Kasumi-1 (cell line): Measurements from ENCODE around the gene LHX8.
"Not testable (repeated sequence)": the region's sequence is repeated elsewhere in the genome, so short reads cannot be mapped to it uniquely, and the experiment has no call there.

Experiments used
- DNase-seq, 2 experiments: peaks; one replicate each; lab custom pipeline; 2025; lab: John Stamatoyannopoulos, UW

LHX8 gene

GRCh38 chr1:75133750-75134646, at the start of gene LHX8:
Gene LHX8, plus strand, starts transcription at chr1:75134388. Its CDS starts 2,227 bp downstream, at chr1:75136615.
- DNase-seq, result no peak

- no peak for DNase-seq
Measured at GRCh38 chr1:75085931-75086330, 48.3 kb upstream of the LHX8 start.

GRCh38 chr1:75087278-75087677, 46.9 kb upstream of the LHX8 start:
- no peak for DNase-seq

- no peak for DNase-seq
Measured at GRCh38 chr1:75092141-75092540, 42.0 kb upstream of the LHX8 start.

- no peak for DNase-seq
Measured at GRCh38 chr1:75097654-75098053, 36.5 kb upstream of the LHX8 start.

GRCh38 chr1:75099581-75099980, 34.6 kb upstream of the LHX8 start:
- no peak for DNase-seq

GRCh38 chr1:75100481-75101092, 33.6 kb upstream of the LHX8 start:
- DNase-seq, result no peak

GRCh38 chr1:75112362-75112951, 21.7 kb upstream of the LHX8 start:
- DNase-seq, result not testable (repeated sequence)

- DNase-seq, result no peak
Measured at GRCh38 chr1:75115654-75116053, 18.5 kb upstream of the LHX8 start.

- DNase-seq, result no peak
Measured at GRCh38 chr1:75123756-75124155, 10.4 kb upstream of the LHX8 start.

GRCh38 chr1:75124510-75124909, 9.7 kb upstream of the LHX8 start:
- no peak for DNase-seq

GRCh38 chr1:75125161-75125726, 8.9 kb upstream of the LHX8 start:
- DNase-seq, result no peak

- no peak for DNase-seq
Measured at GRCh38 chr1:75126611-75127101, 7.5 kb upstream of the LHX8 start.

GRCh38 chr1:75127916-75128717, 6.1 kb upstream of the LHX8 start:
- no peak for DNase-seq

- no peak for DNase-seq
Measured at GRCh38 chr1:75129660-75129982, 4.6 kb upstream of the LHX8 start.

GRCh38 chr1:75129983-75130789, 4.0 kb upstream of the LHX8 start:
- no peak for DNase-seq

GRCh38 chr1:75130865-75131564, 3.2 kb upstream of the LHX8 start:
- no peak for DNase-seq

- no peak for DNase-seq
Measured at GRCh38 chr1:75131565-75132241, 2.5 kb upstream of the LHX8 start.

GRCh38 chr1:75132242-75132811, 1.9 kb upstream of the LHX8 start:
- no peak for DNase-seq
